A673 (cell line): ENCODE results near the gene ZNF579.

ENCODE experiments used
- EZH2 ChIP-seq: fragments of 200-600 bp; sonication (generic); IDR thresholded peaks from 2 replicates; pipeline ENCODE4 v1.6.1; 2017; ENCODE audit warnings: borderline replicate concordance, low read depth, mild to moderate bottlenecking, mixed read lengths, antibody characterized with exemption, low read length; ENCODE audit not compliant: poor library complexity, severe bottlenecking
- TF ChIP-seq, protein P1 (sequence below): fragments of 300-800, 200-600 bp; sonication (generic); conservative IDR thresholded peaks from 2 replicates; pipeline ENCODE4 v1.5.1; 2017; ENCODE audit warnings: low read depth, mild to moderate bottlenecking, antibody characterized with exemption, low read length, moderate library complexity, mixed read lengths

DNA sequence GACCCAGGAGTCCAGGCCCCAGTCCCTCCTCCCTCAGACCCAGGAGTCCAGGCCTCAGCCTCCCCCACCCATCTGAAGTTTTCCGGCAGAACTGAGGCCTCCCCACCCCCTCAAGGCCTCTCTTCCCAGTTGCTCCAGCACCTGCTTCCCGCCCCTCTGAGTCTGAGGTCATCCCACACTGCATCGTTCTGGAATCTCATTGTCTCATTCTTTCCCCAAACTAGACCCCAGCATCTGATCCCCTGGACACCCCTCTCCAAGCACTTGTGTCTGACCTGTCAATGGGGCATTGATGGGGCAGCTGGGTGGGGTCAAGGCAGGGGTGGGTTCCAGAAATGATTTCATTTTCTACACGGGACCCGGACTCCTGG lies 42.9 kb downstream of the ZNF579 start:
- TF ChIP-seq, protein P1, sequence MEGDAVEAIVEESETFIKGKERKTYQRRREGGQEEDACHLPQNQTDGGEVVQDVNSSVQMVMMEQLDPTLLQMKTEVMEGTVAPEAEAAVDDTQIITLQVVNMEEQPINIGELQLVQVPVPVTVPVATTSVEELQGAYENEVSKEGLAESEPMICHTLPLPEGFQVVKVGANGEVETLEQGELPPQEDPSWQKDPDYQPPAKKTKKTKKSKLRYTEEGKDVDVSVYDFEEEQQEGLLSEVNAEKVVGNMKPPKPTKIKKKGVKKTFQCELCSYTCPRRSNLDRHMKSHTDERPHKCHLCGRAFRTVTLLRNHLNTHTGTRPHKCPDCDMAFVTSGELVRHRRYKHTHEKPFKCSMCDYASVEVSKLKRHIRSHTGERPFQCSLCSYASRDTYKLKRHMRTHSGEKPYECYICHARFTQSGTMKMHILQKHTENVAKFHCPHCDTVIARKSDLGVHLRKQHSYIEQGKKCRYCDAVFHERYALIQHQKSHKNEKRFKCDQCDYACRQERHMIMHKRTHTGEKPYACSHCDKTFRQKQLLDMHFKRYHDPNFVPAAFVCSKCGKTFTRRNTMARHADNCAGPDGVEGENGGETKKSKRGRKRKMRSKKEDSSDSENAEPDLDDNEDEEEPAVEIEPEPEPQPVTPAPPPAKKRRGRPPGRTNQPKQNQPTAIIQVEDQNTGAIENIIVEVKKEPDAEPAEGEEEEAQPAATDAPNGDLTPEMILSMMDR, result no peak
- TF ChIP-seq EZH2, result no peak
